GM21515 (cell line): ENCODE data around the gene PLSCR3.

Experiments used
- ATAC-seq: cut with Tn5 transposase; IDR thresholded peaks from one replicate; pipeline ENCODE4 v1.9.1; 2021; ENCODE audit not compliant: unreplicated experiment

PLSCR3 gene

DNA sequence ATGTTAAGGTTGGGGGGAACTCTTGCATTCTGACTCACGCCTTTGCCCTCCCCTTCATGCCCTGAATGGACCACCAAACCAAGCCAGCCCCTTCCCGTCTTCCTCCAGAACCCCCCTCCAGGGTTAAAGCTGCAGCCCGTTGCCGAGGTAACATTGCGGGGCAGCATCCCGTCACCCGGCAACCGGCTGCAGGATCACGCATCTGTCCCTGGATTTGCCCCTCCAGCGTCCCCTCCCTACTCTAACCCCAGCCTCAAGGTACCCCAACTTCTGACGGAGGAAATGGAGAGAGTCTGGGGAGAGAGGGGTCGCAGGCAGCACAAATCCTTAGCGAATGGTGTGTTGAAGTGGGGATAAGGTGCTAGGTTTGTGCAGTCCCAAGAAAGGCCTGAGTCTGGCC is 12.8 kb upstream of the PLSCR3 start:
- no peak for ATAC-seq

DNA sequence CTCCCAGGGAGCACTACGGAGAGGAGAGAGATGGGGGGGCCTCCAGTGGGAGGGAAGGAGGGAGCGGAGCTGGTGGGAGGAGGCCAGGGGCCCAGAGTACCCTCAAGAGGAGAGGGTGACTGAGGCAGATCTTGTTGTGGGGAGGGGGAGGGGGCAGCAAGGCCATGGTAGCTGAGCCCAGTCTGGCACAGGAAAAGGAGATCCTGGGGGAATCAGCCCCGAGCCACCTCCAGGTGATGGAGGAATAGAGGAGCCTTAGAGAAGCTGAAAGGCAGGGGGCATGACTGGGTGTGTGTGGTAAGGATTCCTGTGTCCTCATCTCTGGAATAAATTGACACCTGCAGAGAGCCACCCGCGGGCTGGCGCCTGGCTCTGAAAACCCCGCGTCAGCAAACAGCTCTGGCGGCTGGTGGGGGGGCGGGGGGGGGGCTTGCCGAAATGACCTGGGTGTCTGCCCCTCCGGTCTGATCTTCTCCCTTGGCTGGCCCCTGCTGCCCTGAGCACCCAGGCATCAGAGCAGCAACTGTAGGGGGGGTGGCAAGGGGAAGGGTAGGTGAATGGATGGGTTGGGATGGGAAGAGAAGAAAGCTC is 12.0 kb upstream of the PLSCR3 start:
- ATAC-seq, result no peak

- no peak for ATAC-seq
These were observed 11.3 kb upstream of the PLSCR3 start for GRCh38 chr17:7405350-7406234.

GRCh38 chr17:7404737-7405349 is 10.5 kb upstream of the PLSCR3 start:
- peak; percentile 5 for ATAC-seq

DNA sequence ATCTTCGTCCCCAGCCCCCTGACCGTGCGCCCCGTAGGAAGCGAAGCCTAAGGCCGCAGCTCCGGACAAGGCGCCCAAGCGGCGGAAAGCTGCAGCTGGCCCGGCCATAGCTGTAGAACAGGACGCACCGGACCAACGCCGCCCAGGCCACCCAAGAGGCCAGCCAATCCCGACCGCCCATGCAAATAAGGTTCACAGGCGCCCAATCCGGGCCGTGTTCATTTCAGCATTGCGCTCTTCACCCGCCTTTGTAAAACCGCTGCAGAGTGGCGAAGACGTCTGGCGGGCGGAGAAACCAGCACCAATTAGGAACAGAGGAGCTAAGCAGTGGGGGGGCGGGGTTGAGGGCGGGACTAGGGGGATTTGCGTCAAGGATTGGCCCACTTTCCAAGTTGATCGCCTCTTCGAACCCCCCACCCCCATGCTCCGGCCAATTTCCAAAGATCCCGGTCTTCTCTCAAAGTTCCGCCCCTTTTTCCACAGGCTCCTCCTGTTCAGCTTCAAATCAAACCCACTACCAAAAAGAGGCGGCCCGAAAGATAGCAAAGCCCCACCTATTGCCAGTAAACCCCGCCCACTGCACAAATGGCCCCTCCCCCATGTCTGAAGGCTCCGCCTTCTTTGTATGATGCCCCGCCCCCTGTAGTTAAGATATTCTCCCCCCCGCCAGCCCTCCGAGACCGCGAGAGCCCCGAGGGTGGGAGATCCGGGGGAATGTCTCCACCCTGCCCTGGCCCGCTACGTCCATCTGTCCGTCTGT is 9.8 kb upstream of the PLSCR3 start, which contains the start of gene TMEM256:
TMEM256 (minus strand) TSS at position 121 of the 760 bp plus-strand sequence; CDS start at position 108, 13 bp downstream.
- peak; percentile 89 for ATAC-seq

DNA sequence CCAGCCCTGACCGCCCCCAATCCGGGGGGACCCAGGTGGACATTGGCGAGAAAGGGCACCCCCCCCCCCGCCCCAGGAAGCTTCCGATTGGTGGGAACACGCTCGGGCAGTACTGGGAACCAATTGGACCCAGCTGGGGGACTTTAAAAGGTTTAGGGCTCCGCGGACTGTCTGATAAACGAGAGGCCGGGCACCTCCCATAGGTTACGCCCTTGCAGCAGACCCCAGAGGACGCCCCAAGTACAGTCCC is 9.3 kb upstream of the PLSCR3 start:
- ATAC-seq, result no peak

DNA sequence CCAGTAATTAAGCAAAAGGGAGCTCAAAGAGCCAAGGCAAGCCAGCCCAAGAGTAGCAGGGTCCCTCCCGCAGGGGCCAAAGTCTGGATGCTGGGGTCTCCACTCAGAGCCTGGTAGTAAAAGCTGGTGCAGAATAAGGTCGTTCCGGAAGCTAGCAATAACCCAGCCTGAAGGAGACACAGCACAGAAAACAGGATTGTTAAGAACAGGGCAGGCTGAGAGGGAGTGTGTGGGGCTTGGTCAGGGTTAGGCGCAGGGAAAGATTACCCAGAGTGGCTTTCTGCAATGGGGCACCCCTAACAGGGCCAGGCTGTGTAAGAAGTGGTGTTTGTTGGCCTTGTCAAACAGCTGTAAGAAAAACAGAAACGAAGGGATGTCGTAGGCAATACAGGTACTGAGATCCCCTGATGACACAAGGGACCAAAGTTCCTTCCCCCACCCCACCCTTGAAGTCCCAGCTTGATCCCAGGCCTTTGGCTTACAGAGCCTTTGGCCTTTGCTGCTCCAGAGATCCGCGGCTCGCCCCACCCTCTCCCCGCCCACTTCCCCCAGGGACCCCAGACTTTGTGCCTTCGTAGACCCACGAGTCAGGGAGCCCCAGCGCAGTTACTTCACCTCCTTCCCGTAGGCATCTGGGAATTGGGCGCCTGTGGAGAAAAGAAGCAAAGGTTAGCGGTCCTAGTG is 8.9 kb upstream of the PLSCR3 start:
- ATAC-seq, result no peak

GRCh38 chr17:7398612-7399011 is 4.3 kb upstream of the PLSCR3 start:
- no peak for ATAC-seq

- ATAC-seq, result no peak
These were observed 1.8 kb upstream of the PLSCR3 start for GRCh38 chr17:7396147-7396546.

DNA sequence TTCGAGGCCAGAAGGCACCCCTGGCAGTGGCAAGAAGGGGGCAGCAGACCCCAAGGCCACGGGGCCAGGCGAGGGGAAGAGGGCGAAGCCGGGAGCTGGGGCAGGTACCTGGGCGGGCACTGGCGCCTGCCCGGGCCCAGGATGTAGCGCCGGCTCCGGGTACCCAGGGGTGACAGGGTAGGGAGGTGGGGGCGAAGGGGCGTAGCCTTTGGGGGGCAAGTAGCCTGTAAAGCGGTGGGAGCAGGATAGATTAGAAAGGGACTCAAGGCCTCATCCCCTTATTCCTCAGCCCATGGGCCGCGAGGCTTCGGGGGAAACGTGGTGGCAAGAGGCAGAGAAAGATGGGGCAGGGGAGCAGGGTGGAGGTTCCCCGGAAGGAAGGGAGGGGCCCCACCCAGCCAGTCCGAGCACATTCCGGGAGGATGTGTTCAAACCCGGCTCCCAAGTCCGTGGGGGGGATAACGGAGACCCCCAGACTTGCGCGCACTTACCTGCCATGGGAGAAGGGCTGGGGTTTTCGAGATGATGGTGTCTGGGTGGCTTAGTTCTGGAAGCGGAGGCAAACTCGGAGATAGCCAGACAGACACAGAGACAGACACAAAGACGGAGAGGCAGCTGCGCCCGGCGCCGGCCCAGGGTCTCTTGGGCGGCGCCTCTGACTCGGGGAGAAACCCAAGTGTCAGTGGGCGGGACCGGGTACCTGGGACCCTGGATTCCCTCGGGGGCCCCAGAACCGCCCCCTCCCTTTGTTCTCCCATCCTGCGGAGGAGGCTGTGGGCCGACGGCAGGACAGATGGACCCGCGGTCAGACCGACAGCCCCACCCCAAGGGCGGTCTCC is 493 bp downstream of the PLSCR3 start:
- peak; percentile 52 for ATAC-seq

GRCh38 chr17:7392696-7393612 is 1.4 kb downstream of the PLSCR3 start:
- no peak for ATAC-seq

DNA sequence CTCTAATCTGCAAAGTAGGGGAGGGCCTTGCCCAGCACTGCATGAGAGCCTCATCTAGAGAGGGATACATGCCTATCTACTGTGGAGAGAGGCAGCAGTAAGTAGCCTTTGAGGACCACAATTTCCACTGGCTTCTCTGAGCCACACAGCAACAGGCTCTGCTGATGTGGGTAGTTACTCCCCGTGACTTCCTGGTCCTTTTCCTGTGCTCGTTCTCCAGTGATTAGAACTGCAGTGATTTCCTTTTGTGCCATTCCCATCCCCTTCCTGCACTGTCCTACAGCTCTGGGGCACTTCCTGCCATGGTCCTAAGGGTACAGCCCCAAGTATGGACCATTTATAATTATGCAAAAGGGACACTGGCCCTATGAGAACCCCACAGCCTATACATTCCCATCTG is 3.0 kb downstream of the PLSCR3 start:
- no peak for ATAC-seq

DNA sequence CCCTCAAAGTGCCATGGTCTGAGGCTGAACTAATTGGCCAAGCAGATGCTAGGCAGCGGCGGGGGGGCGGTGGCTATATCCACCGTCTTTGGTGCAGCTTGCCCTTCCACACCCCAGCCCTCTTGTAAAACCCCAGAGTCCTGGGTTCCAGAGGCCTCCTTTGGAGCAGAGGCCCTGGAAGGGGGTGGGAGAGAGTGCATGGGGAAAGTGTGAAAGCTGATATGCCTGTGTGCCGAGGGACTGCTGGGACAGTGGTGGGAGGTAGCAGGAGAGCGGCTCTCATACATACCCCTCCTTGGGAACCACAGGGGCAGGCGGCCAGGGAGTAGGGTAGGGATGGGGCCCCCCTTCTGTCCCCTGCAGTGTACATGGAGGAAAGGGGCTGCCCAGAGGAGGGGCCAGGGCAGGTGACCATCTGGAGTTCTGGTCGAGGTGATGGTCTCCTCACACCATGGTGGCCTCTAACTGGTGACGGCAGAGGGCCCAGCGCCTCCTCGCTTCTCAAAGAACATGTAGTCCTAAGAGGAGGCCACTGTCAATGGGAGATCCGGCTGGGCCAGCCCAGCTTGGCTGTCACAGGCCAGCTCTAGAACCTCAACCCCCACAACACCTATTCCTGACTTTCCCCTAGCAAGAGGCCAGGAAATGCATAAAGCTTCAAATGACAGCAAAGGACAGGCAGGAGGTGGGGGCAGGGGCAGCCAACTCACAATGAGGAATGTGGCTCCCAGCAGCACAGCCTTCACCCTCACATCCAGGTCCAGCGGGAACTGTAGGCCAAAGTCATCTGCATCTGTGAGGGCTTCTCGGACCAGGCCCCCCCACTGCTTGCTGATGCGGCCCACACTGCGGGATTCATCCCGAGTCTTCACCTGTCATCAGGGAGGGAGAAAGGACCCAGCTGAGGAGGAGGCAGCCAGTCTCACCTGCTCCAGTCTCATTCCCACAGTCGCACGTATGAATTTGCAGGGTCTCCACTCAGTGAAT is 4.1 kb downstream of the PLSCR3 start:
- ATAC-seq, result no peak

GRCh38 chr17:7388856-7389255 is 5.5 kb downstream of the PLSCR3 start:
- ATAC-seq, result no peak

DNA sequence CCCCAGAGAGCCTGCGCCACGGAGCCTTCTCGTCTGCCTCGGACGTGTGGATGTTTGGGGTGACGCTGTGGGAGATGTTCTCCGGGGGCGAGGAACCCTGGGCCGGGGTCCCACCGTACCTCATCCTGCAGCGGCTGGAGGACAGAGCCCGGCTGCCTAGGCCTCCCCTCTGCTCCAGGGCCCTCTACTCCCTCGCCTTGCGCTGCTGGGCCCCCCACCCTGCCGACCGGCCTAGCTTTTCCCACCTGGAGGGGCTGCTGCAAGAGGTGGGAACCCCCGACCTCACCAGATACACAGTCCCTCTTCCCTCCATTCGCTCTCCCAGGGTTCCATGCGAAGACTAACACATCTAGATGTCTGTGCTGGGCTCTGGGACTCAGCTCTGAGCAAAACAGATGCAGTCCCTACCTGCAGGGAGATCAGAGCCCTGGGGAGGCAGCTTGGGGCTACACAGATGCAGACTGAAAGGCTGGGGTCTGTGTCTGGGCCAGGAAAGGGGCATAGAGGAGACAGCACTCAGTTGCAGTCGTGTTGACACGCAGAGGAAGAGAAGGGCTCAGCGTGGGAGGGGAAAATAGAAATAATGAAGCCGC is 9.7 kb downstream of the PLSCR3 start:
- ATAC-seq, result no peak

- peak; percentile 74 for ATAC-seq
These were observed 10.4 kb downstream of the PLSCR3 start for GRCh38 chr17:7383742-7384488.

DNA sequence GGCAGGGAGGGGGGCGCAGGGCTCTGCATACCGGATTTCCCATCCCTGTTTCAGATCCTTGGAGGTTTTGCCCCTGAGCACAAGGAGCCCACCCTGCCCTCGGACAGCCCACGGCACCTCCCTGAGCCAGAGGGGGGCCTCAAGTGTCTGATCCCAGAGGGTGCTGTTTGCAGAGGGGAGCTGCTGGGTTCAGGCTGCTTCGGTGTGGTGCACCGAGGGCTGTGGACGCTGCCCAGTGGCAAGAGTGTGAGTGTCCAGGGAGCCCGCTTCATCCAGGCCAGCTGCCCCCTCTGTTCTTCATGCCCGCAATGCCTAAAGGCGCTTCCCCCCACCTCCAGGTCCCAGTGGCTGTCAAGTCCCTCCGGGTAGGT is 11.0 kb downstream of the PLSCR3 start:
- no peak for ATAC-seq
